GM12874 (cell line): ENCODE results near the gene PCBP3.

Experiments used
- TF ChIP-seq, protein P1 (sequence below): IDR thresholded peaks from 2 replicates; pipeline ENCODE4 v1.5.1; 2011; ENCODE audit warnings: low read depth, mild to moderate bottlenecking, control low read depth, low read length, moderate library complexity; ENCODE audit not compliant: insufficient read depth

Gene PCBP3

DNA sequence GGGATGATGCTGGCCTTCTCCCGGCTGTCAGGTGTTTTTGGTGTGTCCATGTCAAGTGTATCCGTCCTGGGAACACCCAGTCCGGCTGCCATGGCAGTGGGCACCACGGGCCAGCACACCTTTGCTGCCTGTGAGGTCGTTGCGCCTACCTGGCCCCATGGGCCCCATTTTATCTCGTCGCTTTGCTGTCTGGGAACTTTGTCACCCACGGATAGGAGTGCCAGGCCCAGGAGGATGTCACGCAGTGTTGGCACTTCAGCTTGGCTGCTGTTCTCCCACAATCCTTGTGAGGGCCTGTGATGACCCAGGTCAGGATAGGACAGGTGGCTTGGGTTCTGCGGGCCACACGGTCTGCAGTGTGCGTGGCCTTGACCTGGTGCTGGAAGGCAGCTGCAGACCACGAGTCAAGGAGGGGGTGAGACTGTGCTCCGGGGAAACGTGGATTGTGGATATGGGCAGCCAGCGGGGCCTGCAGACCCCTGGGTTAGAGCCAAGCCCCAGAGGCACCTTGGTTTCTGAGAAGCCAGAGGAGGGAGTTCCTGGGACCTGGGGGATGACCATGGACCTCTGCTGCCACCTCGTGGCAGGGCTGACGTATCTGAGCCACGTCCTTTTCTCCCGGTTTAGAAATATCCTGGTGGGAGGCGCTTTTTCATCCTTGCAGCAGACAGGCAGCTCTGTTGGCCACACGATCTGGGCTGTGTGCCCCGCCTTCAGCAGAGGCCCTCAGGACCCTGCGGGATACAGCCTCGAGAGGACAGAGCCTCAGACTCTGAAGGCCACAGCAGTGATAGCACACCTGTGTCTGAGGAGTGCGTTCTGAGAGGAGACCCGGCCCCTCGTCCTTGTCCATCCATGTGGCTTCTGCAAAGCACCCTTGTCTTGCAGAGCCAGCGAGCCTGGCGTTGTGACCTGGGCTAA, 176.9 kb downstream of the PCBP3 start:
- TF ChIP-seq, protein P1, sequence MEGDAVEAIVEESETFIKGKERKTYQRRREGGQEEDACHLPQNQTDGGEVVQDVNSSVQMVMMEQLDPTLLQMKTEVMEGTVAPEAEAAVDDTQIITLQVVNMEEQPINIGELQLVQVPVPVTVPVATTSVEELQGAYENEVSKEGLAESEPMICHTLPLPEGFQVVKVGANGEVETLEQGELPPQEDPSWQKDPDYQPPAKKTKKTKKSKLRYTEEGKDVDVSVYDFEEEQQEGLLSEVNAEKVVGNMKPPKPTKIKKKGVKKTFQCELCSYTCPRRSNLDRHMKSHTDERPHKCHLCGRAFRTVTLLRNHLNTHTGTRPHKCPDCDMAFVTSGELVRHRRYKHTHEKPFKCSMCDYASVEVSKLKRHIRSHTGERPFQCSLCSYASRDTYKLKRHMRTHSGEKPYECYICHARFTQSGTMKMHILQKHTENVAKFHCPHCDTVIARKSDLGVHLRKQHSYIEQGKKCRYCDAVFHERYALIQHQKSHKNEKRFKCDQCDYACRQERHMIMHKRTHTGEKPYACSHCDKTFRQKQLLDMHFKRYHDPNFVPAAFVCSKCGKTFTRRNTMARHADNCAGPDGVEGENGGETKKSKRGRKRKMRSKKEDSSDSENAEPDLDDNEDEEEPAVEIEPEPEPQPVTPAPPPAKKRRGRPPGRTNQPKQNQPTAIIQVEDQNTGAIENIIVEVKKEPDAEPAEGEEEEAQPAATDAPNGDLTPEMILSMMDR, result peak; percentile 86

DNA sequence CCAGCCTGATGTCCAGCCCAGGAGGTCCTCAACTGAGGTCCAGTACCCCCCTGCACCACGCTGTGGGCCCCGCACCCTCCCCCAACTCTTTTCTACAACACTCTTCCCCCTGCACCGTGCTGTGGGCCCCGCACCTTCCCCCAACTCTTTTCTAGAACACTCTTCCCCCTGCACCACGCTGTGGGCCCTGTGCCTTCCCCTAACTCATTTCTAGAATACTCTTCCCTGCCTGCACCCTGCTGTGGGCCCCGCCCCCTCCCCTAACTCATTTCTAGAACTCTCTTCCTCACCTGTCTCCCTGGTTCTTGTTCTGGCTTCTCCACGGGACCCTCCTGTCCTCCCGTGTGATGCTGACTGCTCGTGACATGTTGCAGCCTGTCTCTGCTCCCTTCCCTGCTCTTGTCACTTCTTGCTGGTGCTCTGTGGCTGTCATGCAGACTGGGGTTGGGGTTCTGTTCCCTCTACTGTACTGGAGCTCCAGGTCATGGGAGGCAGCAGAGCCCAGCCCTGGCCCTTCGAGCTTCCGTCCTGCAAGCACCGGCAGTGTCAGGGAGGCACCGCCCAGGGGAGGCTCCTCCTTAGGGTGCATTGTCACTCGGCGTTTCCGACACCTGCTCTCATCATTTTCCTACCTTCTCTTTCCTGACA, 177.9 kb downstream of the PCBP3 start:
- TF ChIP-seq, protein P1, result no peak

DNA sequence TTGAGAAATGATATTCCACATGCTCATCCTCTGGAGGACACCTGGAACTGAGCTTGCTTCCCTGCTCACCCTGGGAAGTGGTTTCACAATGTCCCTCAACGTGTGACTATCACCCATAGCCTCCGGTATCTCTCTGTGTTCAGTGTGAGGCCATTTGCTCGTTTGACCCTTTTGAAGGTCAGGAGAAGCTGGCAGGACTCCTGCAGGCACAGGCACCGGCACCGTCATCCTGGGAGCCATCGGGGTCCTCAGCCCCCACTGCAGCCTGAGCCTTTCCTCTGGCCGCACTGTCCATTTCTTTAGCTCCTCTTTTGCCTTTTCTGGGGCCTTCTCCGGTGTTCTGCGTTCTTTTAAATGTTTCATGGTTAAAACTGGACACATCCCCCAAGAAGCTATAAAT, 178.5 kb downstream of the PCBP3 start:
- TF ChIP-seq, protein P1, result no peak

DNA sequence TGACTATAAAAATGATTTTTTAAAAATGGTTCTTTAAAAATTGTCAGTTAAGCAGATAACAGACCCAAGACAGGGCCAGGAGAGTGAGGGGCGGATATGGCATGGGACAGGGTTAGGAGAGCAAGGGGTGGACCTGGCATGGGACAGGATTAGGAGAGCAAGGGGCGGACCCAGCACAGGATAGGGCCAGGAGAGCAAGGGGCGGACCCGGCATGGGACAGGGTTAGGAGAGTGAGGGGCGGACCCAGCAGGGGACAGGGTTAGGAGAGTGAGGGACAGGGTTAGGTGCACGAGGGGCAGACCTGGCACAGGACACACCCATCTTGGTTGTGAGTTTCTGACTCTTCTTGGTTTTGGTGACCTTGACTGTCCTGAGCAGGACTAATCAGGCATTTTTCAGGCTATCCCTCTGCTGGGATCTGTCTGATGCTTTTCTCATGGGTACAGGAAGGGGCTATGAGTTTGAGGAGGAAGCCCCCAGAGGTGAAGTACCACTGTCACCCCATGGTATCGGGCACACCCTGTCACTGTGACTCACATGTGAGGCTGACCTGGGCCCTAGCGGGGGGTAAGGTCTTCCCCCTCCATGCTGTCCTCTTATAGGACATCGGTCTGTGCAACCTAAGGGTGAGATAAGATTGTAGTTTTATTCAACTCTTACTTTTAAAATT, 179.0 kb downstream of the PCBP3 start:
- TF ChIP-seq, protein P1, result no peak

DNA sequence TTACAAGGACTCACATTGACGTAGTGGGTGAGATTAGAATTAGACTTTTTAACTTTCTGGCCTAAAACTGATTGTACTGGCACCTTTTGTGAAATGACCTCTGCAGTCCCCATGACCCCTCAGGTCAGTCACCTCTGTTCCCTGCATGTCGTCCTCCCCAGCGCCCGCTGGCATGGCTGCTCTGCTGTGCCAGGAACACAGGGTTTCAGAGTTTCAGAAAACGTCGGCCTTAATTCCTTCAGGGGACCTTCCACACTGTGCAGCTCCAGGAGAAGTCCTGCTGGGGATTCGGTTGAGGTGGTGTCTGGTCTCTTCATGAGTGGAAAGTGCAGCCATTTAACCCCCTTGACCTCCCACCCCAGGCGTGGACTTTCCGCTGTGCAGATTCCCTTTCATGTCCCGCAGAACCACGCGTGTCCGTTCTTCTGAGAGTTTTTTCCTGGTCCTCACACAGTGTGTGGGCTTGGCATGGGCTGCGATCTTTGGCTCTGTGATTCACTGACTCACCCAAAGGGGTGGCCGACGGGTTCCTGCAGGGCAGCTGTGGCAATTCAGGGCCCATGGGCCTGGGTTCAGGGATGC, 179.7 kb downstream of the PCBP3 start:
- TF ChIP-seq, protein P1, result no peak

DNA sequence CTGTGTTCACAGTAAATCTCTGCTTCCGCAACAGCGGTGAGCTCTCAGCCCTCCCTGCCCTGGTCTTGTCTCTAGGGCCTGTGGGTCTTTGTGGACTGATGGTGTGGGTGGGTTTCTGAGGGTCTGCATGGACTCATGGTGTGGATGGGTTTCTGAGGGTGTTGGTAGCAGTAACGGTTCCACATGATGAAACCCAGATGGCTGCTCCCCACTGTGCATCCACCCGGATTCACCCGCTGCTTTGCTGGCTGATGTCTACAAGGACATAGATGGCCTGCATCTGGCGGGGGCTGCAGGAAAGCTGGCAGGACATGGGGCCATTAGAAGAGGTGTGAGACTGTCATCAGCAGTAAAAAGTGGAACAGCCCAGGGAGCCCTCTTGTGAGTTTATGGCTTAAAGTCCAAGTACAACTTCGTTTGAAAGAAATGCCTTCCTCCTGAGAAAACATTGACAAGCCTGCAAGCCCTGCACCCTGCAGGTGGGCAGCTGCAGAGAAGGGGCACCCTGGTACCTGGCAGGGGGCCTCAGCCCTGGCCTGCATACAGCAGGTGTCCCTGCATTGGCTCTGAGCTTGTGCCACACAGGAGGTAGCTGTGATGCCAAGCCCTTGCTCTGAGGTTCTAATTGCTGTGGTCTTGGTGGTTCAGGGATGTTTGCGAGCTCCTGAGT, 181.2 kb downstream of the PCBP3 start:
- TF ChIP-seq, protein P1, result no peak
